Activated naive CD4-positive, alpha-beta T cell treated with anti-CD3 and anti-CD28 coated beads for 36 hours (primary cell): ENCODE measurements around the gene SUB1. TPM values are rescaled to one million over a fixed set of nuclear protein-coding genes. Genes with fewer than 3 reads are reported as not detected.
A peak's percentile ranks its signal among the peaks of the same experiment; 100 is the strongest.

ENCODE experiments used
- CTCF ChIA-PET: fragments of 350-600 bp; sonication (Branson Sonifier 250); formaldehyde crosslinking; loops from one replicate; lab custom pipeline; 2021; ENCODE audit warnings: antibody characterized with exemption; lab: Charles Lee
- DNase-seq: peaks from one replicate; pipeline ENCODE4 v3.0.0-alpha.2; 2020
- H3K27ac Mint-ChIP-seq: one replicate; pipeline ENCODE4 v1.8.0; 2021; ENCODE audit warnings: mild to moderate bottlenecking, mixed read lengths
- H3K27me3 Mint-ChIP-seq: one replicate; pipeline ENCODE4 v1.8.0; 2021; ENCODE audit warnings: low read depth, mixed read lengths
- H3K36me3 Mint-ChIP-seq: one replicate; pipeline ENCODE4 v1.8.0; 2021; ENCODE audit warnings: low read depth, mixed read lengths
- H3K4me1 Mint-ChIP-seq: one replicate; pipeline ENCODE4 v1.8.0; 2021; ENCODE audit warnings: low read depth, mixed read lengths
- H3K4me3 Mint-ChIP-seq: one replicate; pipeline ENCODE4 v1.8.0; 2021; ENCODE audit warnings: mild to moderate bottlenecking, moderate library complexity, mixed read lengths
- H3K9me3 Mint-ChIP-seq: one replicate; pipeline ENCODE4 v1.8.0; 2021; ENCODE audit warnings: mixed read lengths
- intact Hi-C: fragments of 100-400 bp; cut with micrococcal nuclease; formaldehyde crosslinking; loops from one replicate; pipeline ENCODE4 v1.15.1; 2023
- total RNA-seq, 2 experiments: library from RNA; stranded (reverse); gene quantifications; one replicate each; pipeline ENCODE4 v1.2.3, GENCODE V29; 2021

SUB1 gene
- total RNA-seq, 2 experiments from 2014 or later: 397 to 400 TPM

GRCh38 chr5:32604800-32605765, 19.7 kb downstream of the SUB1 start:
- peak overlapping the region; percentile 28 for H3K27ac Mint-ChIP-seq
- intact Hi-C loops: no loop called here
- H3K36me3 Mint-ChIP-seq: peaks cover 24% of the 10 kb centered on the region
- peaks cover 13% of the 10 kb centered on the region for H3K4me1 Mint-ChIP-seq
- no peaks in the 10 kb centered on the region for H3K9me3 Mint-ChIP-seq
- DNase-seq: no peak
- no peak overlapping the region for H3K4me3 Mint-ChIP-seq
- CTCF ChIA-PET: interaction anchor here (1.0 to 1.4 kb wide), 2 partner anchors 15 to 22 kb away, joined by 6 read pairs; no protein-coding TSS in a partner anchor
- H3K27me3 Mint-ChIP-seq: no peaks in the 10 kb centered on the region

- CTCF ChIA-PET: interaction anchor here (0.6 to 1.4 kb wide), 3 partner anchors 16 to 139 kb away, joined by 6 read pairs; no protein-coding TSS in a partner anchor
- no peaks in the 10 kb centered on the region for H3K9me3 Mint-ChIP-seq
- H3K4me1 Mint-ChIP-seq: peaks cover 11% of the 10 kb centered on the region
- DNase-seq: no peak
- no peaks in the 10 kb centered on the region for H3K27me3 Mint-ChIP-seq
- H3K4me3 Mint-ChIP-seq: no peak overlapping the region
- H3K27ac Mint-ChIP-seq: peak overlapping the region; percentile 38
- intact Hi-C loops: no loop called here
- peaks cover 21% of the 10 kb centered on the region for H3K36me3 Mint-ChIP-seq
These were observed 20.4 kb downstream of the SUB1 start for GRCh38 chr5:32605766-32606152.

GRCh38 chr5:32612134-32612888, 27.0 kb downstream of the SUB1 start:
- no peak overlapping the region for H3K27ac Mint-ChIP-seq

GRCh38 chr5:32613050-32613672, 27.8 kb downstream of the SUB1 start:
- Mint-ChIP-seq H3K36me3 (peaks cover 3% of the 10 kb centered on the region), H3K4me3 (no peak overlapping the region), H3K27ac (no peak overlapping the region), H3K4me1 (peaks cover 3% of the 10 kb centered on the region), H3K9me3 (no peaks in the 10 kb centered on the region), H3K27me3 (no peaks in the 10 kb centered on the region)
- CTCF ChIA-PET: interaction anchor here (0.6 to 4.5 kb wide), 16 partner anchors 9 to 383 kb away, joined by 3 to 50 read pairs (median 3); no protein-coding TSS in a partner anchor
- intact Hi-C loops: loop anchor here (1.0 to 5.0 kb wide), 8 partner anchors 21 to 1031 kb away; no protein-coding TSS in a partner anchor
- DNase-seq: peak; percentile 94

More at GRCh38 chr5:32612134-32612888, 27.0 kb downstream of the SUB1 start:
- peaks cover 3% of the 10 kb centered on the region for H3K4me1 Mint-ChIP-seq
- H3K36me3 Mint-ChIP-seq: peaks cover 6% of the 10 kb centered on the region
- no peaks in the 10 kb centered on the region for H3K9me3 Mint-ChIP-seq
- H3K4me3 Mint-ChIP-seq: no peak overlapping the region
- CTCF ChIA-PET: interaction anchor here (0.7 to 4.5 kb wide), 12 partner anchors 13 to 380 kb away, joined by 3 to 50 read pairs (median 4); no protein-coding TSS in a partner anchor
- intact Hi-C loops: loop anchor here (2.0 to 5.0 kb wide), 4 partner anchors 222 to 1030 kb away; no protein-coding TSS in a partner anchor
- H3K27me3 Mint-ChIP-seq: no peaks in the 10 kb centered on the region
- no peak for DNase-seq

GRCh38 chr5:32615236-32615635, 29.9 kb downstream of the SUB1 start:
- peaks cover 3% of the 10 kb centered on the region for H3K4me1 Mint-ChIP-seq
- H3K4me3 Mint-ChIP-seq: no peak overlapping the region
- CTCF ChIA-PET: interaction anchor here (1.1 to 1.2 kb wide), 2 partner anchors 127 to 522 kb away, joined by 3 to 4 read pairs; no protein-coding TSS in a partner anchor
- H3K27ac Mint-ChIP-seq: no peak overlapping the region
- H3K36me3 Mint-ChIP-seq: no peaks in the 10 kb centered on the region
- H3K9me3 Mint-ChIP-seq: no peaks in the 10 kb centered on the region
- no peak for DNase-seq
- no peaks in the 10 kb centered on the region for H3K27me3 Mint-ChIP-seq
- intact Hi-C loops: no loop called here

- no peak for DNase-seq
- Mint-ChIP-seq H3K36me3 (no peaks in the 10 kb centered on the region), H3K27me3 (no peaks in the 10 kb centered on the region), H3K27ac (no peak overlapping the region), H3K9me3 (no peaks in the 10 kb centered on the region), H3K4me1 (no peaks in the 10 kb centered on the region), H3K4me3 (no peak overlapping the region)
- intact Hi-C loops: no loop called here
- CTCF ChIA-PET: interaction anchor here (0.7 to 1.5 kb wide), 2 partner anchors 34 to 129 kb away, joined by 3 to 4 read pairs; no protein-coding TSS in a partner anchor
These were observed 33.6 kb downstream of the SUB1 start for GRCh38 chr5:32618962-32619361.

GRCh38 chr5:32621256-32621655, 35.9 kb downstream of the SUB1 start:
- Mint-ChIP-seq H3K4me1 (no peaks in the 10 kb centered on the region), H3K27ac (no peak overlapping the region), H3K4me3 (no peak overlapping the region), H3K36me3 (no peaks in the 10 kb centered on the region), H3K9me3 (no peaks in the 10 kb centered on the region), H3K27me3 (no peaks in the 10 kb centered on the region)
- CTCF ChIA-PET: interaction anchor here (0.6 to 1.6 kb wide), 4 partner anchors 8 to 801 kb away, joined by 3 to 5 read pairs (median 4); no protein-coding TSS in a partner anchor
- intact Hi-C loops: no loop called here
- no peak for DNase-seq

GRCh38 chr5:32625106-32625505, 39.7 kb downstream of the SUB1 start:
- Mint-ChIP-seq H3K9me3 (no peaks in the 10 kb centered on the region), H3K4me1 (no peaks in the 10 kb centered on the region), H3K4me3 (no peak overlapping the region), H3K36me3 (no peaks in the 10 kb centered on the region), H3K27ac (no peak overlapping the region), H3K27me3 (no peaks in the 10 kb centered on the region)
- CTCF ChIA-PET: no interaction called here
- no peak for DNase-seq
- intact Hi-C loops: no loop called here

GRCh38 chr5:32625547-32625946, 40.2 kb downstream of the SUB1 start:
- Mint-ChIP-seq H3K27ac (no peak overlapping the region), H3K4me3 (no peak overlapping the region), H3K27me3 (no peaks in the 10 kb centered on the region), H3K9me3 (no peaks in the 10 kb centered on the region), H3K36me3 (no peaks in the 10 kb centered on the region), H3K4me1 (no peaks in the 10 kb centered on the region)
- DNase-seq: no peak
- CTCF ChIA-PET: no interaction called here
- intact Hi-C loops: no loop called here

- Mint-ChIP-seq H3K27ac (no peak overlapping the region), H3K4me3 (no peak overlapping the region), H3K36me3 (no peaks in the 10 kb centered on the region), H3K9me3 (no peaks in the 10 kb centered on the region), H3K4me1 (no peaks in the 10 kb centered on the region), H3K27me3 (no peaks in the 10 kb centered on the region)
- CTCF ChIA-PET: no interaction called here
- intact Hi-C loops: no loop called here
- no peak for DNase-seq
These were observed 42.0 kb downstream of the SUB1 start for GRCh38 chr5:32627219-32627870.

- Mint-ChIP-seq H3K27me3 (no peaks in the 10 kb centered on the region), H3K27ac (no peak overlapping the region), H3K9me3 (no peaks in the 10 kb centered on the region), H3K36me3 (no peaks in the 10 kb centered on the region), H3K4me3 (no peak overlapping the region), H3K4me1 (no peaks in the 10 kb centered on the region)
- intact Hi-C loops: no loop called here
- CTCF ChIA-PET: interaction anchor here (0.6 to 1.0 kb wide), 3 partner anchors 47 to 275 kb away, joined by 3 to 6 read pairs (median 3); no protein-coding TSS in a partner anchor
- DNase-seq: no peak
These were observed 42.9 kb downstream of the SUB1 start for GRCh38 chr5:32628049-32628844.
